NCI-H524 treated with DMSO at 0.1 percent for 48 hours (cell line): ENCODE results near the gene MAT1A.
"Not testable (repeated sequence)": the region's sequence is repeated elsewhere in the genome, so short reads cannot be mapped to it uniquely, and the experiment has no call there.

Experiments
- DNase-seq: peaks from one replicate; lab custom pipeline; 2025; lab: John Stamatoyannopoulos, UW

MAT1A gene

DNA sequence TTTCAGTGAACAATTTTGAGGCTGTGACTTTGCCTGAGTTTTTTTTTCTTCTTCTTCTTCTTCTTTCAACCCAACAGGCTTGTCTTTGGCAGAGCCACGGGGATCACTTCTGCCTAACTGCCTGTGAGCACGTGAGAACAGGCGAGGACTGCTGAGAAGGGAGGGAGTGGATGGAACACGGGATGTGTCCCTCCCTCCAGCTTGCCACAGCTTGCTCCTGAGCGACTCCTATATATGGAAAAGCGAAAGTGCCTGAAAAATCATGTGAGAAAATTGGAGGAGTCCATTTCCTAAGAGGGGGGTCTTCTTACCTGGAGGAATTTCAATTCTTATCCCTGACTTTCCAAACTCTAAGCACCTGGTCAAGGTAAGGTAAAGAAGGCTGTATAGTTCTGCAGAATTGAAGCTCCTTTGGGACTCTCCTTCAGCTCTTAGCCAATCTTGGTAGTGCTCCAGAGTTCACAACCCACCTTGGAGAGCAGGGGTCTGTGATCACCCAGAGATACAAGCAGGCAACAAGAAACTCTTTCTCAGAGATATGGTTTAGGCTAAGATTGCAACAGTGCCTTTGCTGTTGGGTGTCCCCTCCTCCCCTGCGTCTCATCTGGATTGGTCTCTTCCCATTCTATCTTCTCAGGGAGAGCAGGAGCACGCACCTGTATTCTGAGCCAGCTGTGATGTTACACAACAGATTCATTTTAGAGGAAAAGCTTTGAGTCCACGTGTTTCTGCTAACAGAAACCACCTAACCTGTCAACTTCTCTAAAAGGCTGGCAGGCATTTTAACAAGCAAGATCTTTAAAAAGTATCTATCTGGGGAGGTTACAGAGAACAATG is at the start of gene MAT1A:
MAT1A (minus strand) TSS at position 208 of the 837 bp plus-strand sequence. CDS start 235 bp downstream, outside the sequence.
- DNase-seq = no peak

DNA sequence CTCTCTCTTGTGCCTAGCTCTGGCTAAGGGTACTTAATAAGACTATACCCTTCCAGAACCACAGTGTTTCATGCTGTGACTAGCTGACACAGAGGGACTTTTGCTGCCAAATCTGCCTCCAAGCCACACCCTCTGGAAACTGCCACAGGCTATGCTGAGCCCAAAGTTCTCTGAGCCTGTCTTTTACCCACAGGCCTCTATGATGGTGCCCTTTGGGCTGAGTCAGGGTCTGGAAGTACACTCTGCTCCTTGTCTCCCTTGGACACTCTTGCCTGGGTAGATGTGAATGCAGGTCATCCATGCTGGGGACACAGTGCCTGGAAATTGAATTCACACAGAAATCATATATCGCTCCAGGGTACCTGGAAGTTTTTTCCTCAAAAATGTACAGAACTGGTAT is 44.5 kb upstream of the MAT1A start:
- DNase-seq = no peak

GRCh38 chr10:80324891-80325364 is 35.5 kb upstream of the MAT1A start:
- DNase-seq = no peak

DNA sequence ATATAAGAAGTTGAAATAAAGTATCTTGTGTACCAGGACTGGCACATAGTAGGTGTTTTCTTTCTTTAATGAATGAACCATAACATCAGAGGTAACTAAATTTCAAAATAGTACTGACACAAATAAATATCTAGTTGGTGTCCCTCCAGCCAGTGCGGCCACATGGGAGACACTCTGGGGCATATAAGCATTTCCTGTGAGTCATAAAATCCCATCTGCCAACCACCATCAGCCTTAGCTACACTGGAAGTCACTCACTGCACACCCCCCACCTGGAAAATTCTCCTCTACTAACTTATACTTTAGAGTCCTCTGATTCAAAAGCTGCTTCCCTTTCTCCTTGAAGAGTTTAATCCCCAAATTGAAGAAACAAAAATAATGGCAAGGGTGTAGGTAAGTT is 34.6 kb upstream of the MAT1A start:
- DNase-seq = no peak

DNA sequence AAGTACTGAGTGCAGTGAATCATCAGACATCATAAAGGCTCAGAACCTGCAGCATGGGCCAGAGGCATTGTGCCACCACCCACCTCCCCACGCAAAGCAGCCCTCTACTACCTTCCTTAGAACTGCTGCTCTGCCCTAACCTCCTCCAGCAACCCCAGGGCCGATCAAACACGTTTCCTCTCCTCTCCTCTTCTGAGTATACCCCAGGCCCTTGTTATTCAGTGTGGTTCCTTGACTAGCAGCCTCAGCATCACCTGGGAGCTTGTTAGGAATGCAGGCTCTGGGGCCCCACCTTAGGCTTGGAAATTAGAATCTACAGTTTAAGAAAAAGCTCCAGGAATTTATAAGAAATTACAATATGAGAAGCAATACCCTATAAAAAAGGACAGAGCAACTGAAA is 33.9 kb upstream of the MAT1A start:
- no peak for DNase-seq

- DNase-seq = no peak
These were observed 33.3 kb upstream of the MAT1A start for GRCh38 chr10:80322711-80323110.

- DNase-seq = no peak
These were observed 32.7 kb upstream of the MAT1A start for GRCh38 chr10:80322158-80322557.

DNA sequence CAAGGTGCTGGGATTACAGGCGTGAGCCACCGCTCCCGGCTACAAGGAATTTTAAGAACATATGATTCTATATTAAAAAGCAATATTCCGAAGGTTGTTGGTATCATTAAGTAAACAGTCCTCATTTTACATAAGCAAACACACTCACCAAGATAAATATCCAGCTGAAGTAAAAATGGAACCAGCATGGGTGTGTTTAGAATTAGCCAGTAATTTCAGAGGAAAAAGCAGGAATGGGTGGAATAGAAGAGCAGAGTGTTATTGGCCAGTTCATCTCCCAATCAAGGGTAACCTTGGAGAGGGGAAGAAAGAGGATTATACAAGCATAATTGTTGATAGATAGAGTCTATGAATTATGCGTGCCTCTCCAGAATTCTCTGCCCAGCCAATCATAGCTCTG is 31.7 kb upstream of the MAT1A start:
- DNase-seq = no peak

DNA sequence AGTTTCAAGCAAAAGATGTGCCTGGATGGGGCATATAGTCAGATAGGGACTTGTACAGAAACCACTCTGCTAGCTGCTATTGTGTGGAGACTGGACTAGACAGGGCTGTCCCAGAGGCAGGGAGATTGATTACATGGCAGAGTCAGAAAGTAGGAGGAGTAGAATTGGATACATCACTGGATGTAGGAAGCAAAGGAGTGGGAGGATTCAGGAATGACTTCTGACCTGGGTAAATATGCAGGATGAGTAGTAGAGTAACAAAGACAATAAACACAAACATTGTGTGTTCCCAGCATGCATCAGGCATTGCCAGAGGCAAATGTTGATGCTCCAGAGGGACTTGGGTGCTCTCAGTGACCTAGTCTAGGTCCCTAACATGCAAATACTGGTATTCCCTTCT is 30.9 kb upstream of the MAT1A start:
- DNase-seq = no peak

DNA sequence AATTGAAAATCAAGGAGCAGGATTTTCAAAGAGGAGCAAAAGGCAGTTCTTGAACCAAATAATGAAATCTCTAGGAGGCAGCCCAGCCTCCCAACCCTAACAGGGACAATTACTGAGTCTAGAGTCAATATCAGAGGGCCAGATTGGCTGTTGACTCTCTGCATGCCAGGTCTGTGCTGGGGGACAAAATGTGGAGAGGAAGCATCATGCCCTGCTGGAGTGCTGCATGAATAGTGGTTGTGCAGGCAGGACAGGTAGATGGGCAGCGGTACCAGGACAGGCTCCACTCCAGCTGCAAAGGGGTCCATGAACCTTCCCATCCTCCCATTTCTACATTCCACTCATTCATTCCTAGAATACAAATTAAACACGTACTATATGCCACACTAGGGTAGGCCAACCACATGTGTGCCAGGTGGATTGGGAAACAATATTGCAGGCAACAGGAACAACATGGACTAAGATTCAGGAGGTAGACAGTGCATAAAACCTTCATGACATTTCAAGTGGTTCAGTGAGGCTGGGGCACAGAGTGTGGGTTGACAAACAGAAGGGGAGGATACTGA is 30.4 kb upstream of the MAT1A start:
- no peak for DNase-seq

DNA sequence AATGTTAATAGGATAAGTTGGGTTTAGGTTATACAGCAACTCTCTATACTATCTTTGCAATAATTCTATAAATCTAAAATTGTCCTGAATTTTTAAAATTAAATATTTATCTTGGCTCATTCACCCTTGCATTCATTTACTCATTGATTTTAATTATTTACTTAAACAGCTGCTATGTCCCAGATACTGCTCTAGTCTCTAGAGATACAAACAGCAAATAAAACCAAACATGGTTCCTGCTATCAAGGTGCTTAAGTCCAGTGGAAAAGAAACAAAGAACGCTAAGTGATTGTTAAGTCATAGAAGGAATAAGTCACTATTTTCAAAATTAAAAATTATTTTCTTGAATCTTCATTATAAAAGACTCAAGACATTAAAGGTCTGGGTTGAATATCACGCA is 29.9 kb upstream of the MAT1A start:
- DNase-seq = no peak

GRCh38 chr10:80318742-80319141 is 29.3 kb upstream of the MAT1A start:
- no peak for DNase-seq

- no peak for DNase-seq
These were observed 25.9 kb upstream of the MAT1A start for GRCh38 chr10:80315391-80315790.

GRCh38 chr10:80313523-80313922 is 24.1 kb upstream of the MAT1A start:
- DNase-seq = no peak

DNA sequence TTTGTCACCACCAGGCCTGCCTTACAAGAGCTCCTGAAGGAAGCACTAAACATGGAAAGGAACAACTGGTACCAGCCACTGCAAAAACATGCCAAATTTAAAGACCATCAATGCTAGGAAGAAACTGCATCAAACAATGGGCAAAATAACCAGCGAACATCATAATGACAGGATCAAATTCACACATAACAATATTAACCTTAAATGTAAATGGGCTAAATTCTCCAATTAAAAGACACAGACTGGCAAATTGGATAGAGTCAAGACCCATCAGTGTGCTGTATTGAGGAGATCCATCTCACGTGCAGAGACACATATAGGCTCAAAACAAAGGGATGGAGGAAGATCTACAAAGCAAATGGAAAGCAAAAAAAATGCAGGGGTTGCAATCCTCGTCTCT is 16.5 kb upstream of the MAT1A start:
- DNase-seq = not testable (repeated sequence)

DNA sequence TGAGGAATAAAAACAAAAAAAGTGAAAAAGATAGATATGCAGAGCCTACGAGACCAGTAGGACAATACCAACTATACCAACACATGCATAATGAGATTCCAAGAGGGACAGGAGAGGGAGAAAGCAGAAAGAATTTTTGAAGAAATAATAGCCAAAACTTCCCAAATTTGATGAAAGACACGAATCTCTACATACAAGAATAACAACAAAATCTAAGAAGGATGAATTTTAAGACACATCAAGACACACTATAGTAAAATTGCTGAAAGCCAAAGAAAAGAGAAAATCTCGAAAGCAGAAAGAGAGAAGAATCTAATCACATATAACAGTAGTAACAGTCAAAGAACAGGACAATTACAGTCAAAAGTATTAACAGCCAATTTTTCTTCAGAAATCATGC is 7.5 kb upstream of the MAT1A start:
- no peak for DNase-seq

DNA sequence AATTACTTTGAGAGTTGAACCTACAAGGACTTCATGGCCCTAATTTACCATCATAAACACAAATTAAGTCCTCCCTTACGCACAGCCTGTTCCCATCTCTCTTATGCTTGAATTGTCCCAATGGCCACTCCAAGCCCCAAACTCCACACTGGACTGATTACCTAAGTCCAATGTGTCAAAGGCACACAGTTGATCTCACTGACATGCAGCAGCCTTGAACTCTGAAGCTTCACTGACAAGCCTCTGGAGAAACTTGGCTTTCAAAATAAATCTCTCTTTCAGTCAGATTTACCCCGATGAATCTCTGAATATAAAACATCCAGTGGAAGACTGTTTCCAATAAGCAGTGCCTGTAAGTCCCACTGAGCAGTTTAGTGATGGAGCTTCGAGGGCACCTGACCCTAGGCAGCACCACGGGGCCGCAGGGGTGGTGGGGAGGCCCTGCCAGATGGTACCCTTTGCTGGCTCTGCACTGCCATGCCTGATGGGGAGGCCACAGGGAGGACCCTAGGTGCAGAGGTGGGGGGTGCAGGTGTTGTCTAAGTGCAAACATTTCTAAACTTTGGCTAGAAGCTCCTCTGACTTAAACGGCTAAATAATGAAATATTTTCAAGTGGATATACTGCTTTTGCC is 3.3 kb upstream of the MAT1A start:
- DNase-seq = no peak

GRCh38 chr10:80290474-80291220 is 1.2 kb upstream of the MAT1A start:
- DNase-seq = no peak

GRCh38 chr10:80288849-80289248 is 609 bp downstream of the MAT1A start:
- DNase-seq = no peak

DNA sequence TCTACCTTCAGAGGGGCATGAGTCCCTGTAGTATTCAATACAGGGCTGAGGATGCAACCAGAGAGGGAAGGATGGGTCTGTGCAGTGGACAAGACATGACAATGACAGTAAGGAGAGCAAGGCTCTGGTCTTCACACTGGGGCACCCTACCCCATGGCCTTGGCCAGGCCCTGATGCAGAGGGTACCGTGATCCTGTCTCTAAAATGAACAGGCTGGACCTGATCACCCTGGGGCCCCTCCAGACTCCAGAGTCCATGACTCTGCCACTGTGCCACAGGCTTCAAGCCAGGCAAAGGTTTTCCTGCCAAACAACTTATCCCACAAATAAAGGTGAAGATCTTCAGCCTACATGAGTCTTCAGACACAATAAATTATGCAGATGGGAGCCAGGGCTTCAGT is 4.9 kb downstream of the MAT1A start:
- no peak for DNase-seq

DNA sequence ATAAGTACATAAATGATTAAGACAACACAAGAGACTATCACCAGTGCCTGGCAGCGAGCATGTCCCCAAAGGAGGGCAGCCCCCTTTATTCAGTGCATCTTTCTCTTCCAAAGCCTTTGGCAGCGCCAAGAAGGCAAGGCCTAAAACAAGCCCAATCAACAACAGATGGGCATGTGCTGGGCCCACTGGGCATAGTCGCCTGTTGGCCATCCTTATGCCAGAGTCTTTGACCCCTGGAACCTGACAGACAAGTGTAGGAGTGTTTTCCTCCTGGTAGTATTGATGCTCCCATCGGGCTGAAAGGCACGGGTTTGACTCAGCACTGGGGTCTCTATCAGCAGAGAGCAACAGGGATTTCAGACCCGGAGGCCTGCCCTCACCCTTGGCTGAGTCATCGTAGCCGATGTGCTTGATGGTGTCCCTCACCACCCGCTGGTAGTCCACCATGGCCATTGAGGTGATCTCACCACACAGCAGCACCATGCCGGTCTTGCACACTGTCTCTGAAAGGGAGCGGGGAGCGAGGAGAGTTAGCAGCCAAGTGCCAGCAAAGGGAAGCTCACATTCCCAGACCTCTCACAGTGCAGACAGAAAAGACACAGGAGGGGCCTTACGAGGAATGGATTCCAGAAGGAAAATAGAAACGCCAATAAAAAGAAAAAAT is 5.8 kb downstream of the MAT1A start:
- DNase-seq = no peak

GRCh38 chr10:80283119-80283518 is 6.3 kb downstream of the MAT1A start:
- DNase-seq = no peak
